Thyroid gland (tissue), 4 donors: ENCODE results near the gene LSMEM2.

Source experiments
- POLR2A ChIP-seq, 2 donors: fragments of 450-650 bp; IDR thresholded peaks; one replicate each; pipeline ENCODE4 v1.6.1; 2017; ENCODE audit warnings: antibody characterized with exemption in 2 of 2, mild to moderate bottlenecking in 2 of 2, moderate library complexity in 1 of 2
- TF ChIP-seq, protein P1 (sequence below), 6 experiments: fragments of 200-600 bp in 3 of 6; fragments of 450-650 bp in 3 of 6; sonication (generic) in 3 of 6; IDR thresholded peaks; one replicate each; pipeline ENCODE4 v1.5.1; 2016 to 2019; ENCODE audit warnings: antibody characterized with exemption in 6 of 6, mild to moderate bottlenecking in 2 of 6, inconsistent platforms in 1 of 6, moderate library complexity in 1 of 6

DNA sequence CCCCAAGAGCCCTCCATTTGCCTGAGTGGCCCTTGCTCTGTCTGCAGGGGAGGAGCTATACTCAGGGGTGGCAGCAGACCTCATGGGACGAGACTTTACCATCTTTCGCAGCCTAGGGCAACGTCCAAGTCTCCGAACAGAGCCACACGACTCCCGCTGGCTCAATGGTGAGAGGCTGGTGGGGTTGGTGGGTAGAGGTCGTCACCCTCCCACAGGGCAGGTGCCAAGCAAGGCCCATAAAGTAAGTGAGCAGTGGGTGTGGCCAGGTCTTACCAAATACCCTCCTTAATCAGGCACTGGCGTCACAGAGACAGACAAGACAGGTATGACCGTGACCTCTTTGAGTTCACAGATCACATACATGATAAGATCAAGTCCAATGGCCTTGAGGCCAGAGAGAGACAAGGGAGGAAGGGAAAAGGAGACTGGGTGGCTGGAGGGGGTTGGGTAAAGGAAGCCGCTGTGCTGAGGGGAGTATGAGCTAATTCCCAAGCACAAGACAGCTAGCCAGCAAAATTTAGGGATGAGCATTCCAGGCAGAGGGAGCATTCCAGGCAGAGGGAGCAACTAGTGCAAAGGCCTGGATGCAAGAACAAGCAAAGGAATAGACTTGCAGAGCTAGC lies 7.5 kb upstream of the LSMEM2 start:
- TF ChIP-seq, protein P1, sequence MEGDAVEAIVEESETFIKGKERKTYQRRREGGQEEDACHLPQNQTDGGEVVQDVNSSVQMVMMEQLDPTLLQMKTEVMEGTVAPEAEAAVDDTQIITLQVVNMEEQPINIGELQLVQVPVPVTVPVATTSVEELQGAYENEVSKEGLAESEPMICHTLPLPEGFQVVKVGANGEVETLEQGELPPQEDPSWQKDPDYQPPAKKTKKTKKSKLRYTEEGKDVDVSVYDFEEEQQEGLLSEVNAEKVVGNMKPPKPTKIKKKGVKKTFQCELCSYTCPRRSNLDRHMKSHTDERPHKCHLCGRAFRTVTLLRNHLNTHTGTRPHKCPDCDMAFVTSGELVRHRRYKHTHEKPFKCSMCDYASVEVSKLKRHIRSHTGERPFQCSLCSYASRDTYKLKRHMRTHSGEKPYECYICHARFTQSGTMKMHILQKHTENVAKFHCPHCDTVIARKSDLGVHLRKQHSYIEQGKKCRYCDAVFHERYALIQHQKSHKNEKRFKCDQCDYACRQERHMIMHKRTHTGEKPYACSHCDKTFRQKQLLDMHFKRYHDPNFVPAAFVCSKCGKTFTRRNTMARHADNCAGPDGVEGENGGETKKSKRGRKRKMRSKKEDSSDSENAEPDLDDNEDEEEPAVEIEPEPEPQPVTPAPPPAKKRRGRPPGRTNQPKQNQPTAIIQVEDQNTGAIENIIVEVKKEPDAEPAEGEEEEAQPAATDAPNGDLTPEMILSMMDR (IDR thresholded peaks at IDR 0.05), result no peak
- no peak for TF ChIP-seq POLR2A (IDR thresholded peaks at IDR 0.05)
